ENCODE data around the gene RPP25. TPM values are rescaled to one million over a fixed set of nuclear protein-coding genes. Genes with fewer than 3 reads are reported as not detected.

RPP25 gene
- total RNA-seq, 2 experiments from 2014 or later: 9.5 to 9.7 TPM

Other genes starting within 250 kb of the RPP25 start
- gene CYP1A1, start 231.2 kb downstream of the RPP25 start, total RNA-seq: 1 to 10 TPM in 1 of 2 experiments, under 1 TPM in 1; 0.48 to 1.0 TPM
- gene CYP1A2, start 207.9 kb downstream of the RPP25 start, total RNA-seq: not detected
- 100 to 1,000 TPM; 289 to 301 TPM for gene CSK, start 174.7 kb downstream of the RPP25 start, total RNA-seq
- under 1 TPM in 1 of 2 experiments, not detected in 1; 0.15 TPM for gene LMAN1L, start 143.9 kb downstream of the RPP25 start, total RNA-seq
- gene CPLX3, start 130.1 kb downstream of the RPP25 start, total RNA-seq: not detected
- 10 to 100 TPM; 49.6 to 54.3 TPM for gene ULK3, start 113.6 kb downstream of the RPP25 start, total RNA-seq
- 10 to 100 TPM; 71.1 to 73.3 TPM for gene SCAMP2, start 83.4 kb downstream of the RPP25 start, total RNA-seq
- gene MPI, start 66.7 kb downstream of the RPP25 start, total RNA-seq: 10 to 100 TPM; 62.3 to 64.6 TPM
- gene FAM219B, start 49.9 kb downstream of the RPP25 start, total RNA-seq: 10 to 100 TPM; 50.6 to 52.7 TPM
- 100 to 1,000 TPM; 350 to 357 TPM for gene COX5A, start 18.7 kb downstream of the RPP25 start, total RNA-seq
- 1 to 10 TPM; 1.2 to 1.7 TPM for gene SCAMP5, start 38.8 kb upstream of the RPP25 start, total RNA-seq
- 10 to 100 TPM; 32.4 to 34.2 TPM for gene PPCDC, start 66.8 kb upstream of the RPP25 start, total RNA-seq
- 10 to 100 TPM; 32.8 to 35.1 TPM for gene C15orf39, start 245.1 kb upstream of the RPP25 start, total RNA-seq

All from activated CD8-positive, alpha-beta memory T cell treated with anti-CD3 and anti-CD28 coated beads for 36 hours (primary cell).